Ishikawa (cell line): Measurements from ENCODE around the gene UBE2O.
A peak's percentile ranks its signal among the peaks of the same experiment; 100 is the strongest.

Source experiments
- CEBPB ChIP-seq: IDR thresholded peaks from 2 replicates; pipeline ENCODE4 v1.6.1; 2012
- CREB1 ChIP-seq: IDR thresholded peaks from 2 replicates; pipeline ENCODE4 v1.6.1; 2012; ENCODE audit warnings: low read depth
- EGR1 ChIP-seq: IDR thresholded peaks from 2 replicates; pipeline ENCODE4 v1.6.1; 2012
- EP300 ChIP-seq: IDR thresholded peaks from 2 replicates; pipeline ENCODE4 v1.6.1; 2012; ENCODE audit warnings: borderline replicate concordance
- FOXM1 ChIP-seq: IDR thresholded peaks from 2 replicates; pipeline ENCODE4 v1.6.1; 2012; ENCODE audit warnings: low read depth, borderline replicate concordance
- MAX ChIP-seq: IDR thresholded peaks from 2 replicates; pipeline ENCODE4 v1.6.1; 2012
- NFIC ChIP-seq: IDR thresholded peaks from 2 replicates; pipeline ENCODE4 v1.6.1; 2012
- RAD21 ChIP-seq: IDR thresholded peaks from 2 replicates; pipeline ENCODE4 v1.6.1; 2012; ENCODE audit warnings: low read depth
- REST ChIP-seq: IDR thresholded peaks from 2 replicates; pipeline ENCODE4 v1.6.1; 2012; ENCODE audit warnings: low read depth, mild to moderate bottlenecking
- TAF1 ChIP-seq: IDR thresholded peaks from 2 replicates; pipeline ENCODE4 v1.6.1; 2012; ENCODE audit warnings: low read depth, mild to moderate bottlenecking
- TCF12 ChIP-seq: IDR thresholded peaks from 2 replicates; pipeline ENCODE4 v1.6.1; 2012; ENCODE audit warnings: low read depth
- TEAD4 ChIP-seq: IDR thresholded peaks from 2 replicates; pipeline ENCODE4 v1.6.1; 2012
- USF1 ChIP-seq: IDR thresholded peaks from 2 replicates; pipeline ENCODE4 v1.6.1; 2012
- YY1 ChIP-seq: IDR thresholded peaks from 2 replicates; pipeline ENCODE4 v1.6.1; 2012; ENCODE audit warnings: low read depth
- ZBTB7A ChIP-seq: IDR thresholded peaks from 2 replicates; pipeline ENCODE4 v1.6.1; 2012; ENCODE audit warnings: low read depth

The UBE2O gene

GRCh38 chr17:76353004-76353598 lies 99.9 kb downstream of the UBE2O start:
- TF ChIP-seq CREB1 (no peak), MAX (peak; percentile 41; the same call in 1 of the 2 replicates), ZBTB7A (peak; percentile 76; the same call in 1 of the 2 replicates), USF1 (no peak), REST (no peak), NFIC (no peak), FOXM1 (no peak), EP300 (no peak), TCF12 (no peak)

GRCh38 chr17:76351526-76352071 lies 101.4 kb downstream of the UBE2O start:
- TF ChIP-seq NFIC = no peak
- no peak for TF ChIP-seq CREB1
- TF ChIP-seq MAX = no peak
- no peak for TF ChIP-seq USF1
- no peak for TF ChIP-seq EGR1
- no peak for TF ChIP-seq ZBTB7A
- TF ChIP-seq FOXM1 = no peak
- TF ChIP-seq REST = no peak

- TF ChIP-seq MAX (no peak), ZBTB7A (no peak), USF1 (no peak), YY1 (no peak), CREB1 (no peak), CEBPB (no peak), EGR1 (no peak), FOXM1 (no peak), RAD21 (no peak), NFIC (no peak), EP300 (no peak), TEAD4 (no peak), TAF1 (no peak), TCF12 (no peak), REST (no peak)
These were observed 102.5 kb downstream of the UBE2O start for GRCh38 chr17:76350463-76350862.

GRCh38 chr17:76345377-76345974 lies 107.5 kb downstream of the UBE2O start:
- no peak for TF ChIP-seq CREB1
- no peak for TF ChIP-seq YY1
- TF ChIP-seq EGR1 = no peak
- no peak for TF ChIP-seq EP300
- TF ChIP-seq MAX = no peak
- no peak for TF ChIP-seq TEAD4
